GM18511 (cell line): ENCODE data around the gene FADD.
"Not testable (repeated sequence)": the region's sequence is repeated elsewhere in the genome, so short reads cannot be mapped to it uniquely, and the experiment has no call there.

ENCODE experiments used
- ATAC-seq: cut with Tn5 transposase; IDR thresholded peaks from one replicate; pipeline ENCODE4 v1.9.1; 2021; ENCODE audit warnings: mild to moderate bottlenecking, moderate library complexity; ENCODE audit not compliant: unreplicated experiment

FADD gene

GRCh38 chr11:70176940-70177689 lies 26.0 kb upstream of the FADD start:
- ATAC-seq, result no peak

- ATAC-seq, result no peak
These were observed 22.2 kb upstream of the FADD start for GRCh38 chr11:70180906-70181305.

- no peak for ATAC-seq
These were observed 20.8 kb upstream of the FADD start for GRCh38 chr11:70182266-70182665.

- ATAC-seq, result no peak
These were observed 20.1 kb upstream of the FADD start for GRCh38 chr11:70183032-70183431.

GRCh38 chr11:70183483-70184176 lies 19.5 kb upstream of the FADD start:
- no peak for ATAC-seq

GRCh38 chr11:70184396-70184795 lies 18.7 kb upstream of the FADD start:
- no peak for ATAC-seq

GRCh38 chr11:70185348-70186055 lies 17.6 kb upstream of the FADD start:
- ATAC-seq, result no peak

GRCh38 chr11:70186420-70186819 lies 16.7 kb upstream of the FADD start:
- no peak for ATAC-seq

GRCh38 chr11:70186936-70187335 lies 16.2 kb upstream of the FADD start:
- no peak for ATAC-seq

GRCh38 chr11:70187771-70188170 lies 15.3 kb upstream of the FADD start:
- no peak for ATAC-seq

GRCh38 chr11:70189622-70190021 lies 13.5 kb upstream of the FADD start:
- no peak for ATAC-seq

- no peak for ATAC-seq
These were observed 11.5 kb upstream of the FADD start for GRCh38 chr11:70191495-70192140.

- no peak for ATAC-seq
These were observed 10.3 kb upstream of the FADD start for GRCh38 chr11:70192666-70193410.

- no peak for ATAC-seq
These were observed 9.4 kb upstream of the FADD start for GRCh38 chr11:70193411-70194292.

- ATAC-seq, result no peak
These were observed 8.0 kb upstream of the FADD start for GRCh38 chr11:70194792-70195791.

- ATAC-seq, result no peak
These were observed 2.8 kb upstream of the FADD start for GRCh38 chr11:70200212-70200844.

GRCh38 chr11:70201047-70201446 lies 2.0 kb upstream of the FADD start:
- not testable (repeated sequence) for ATAC-seq
